ENCODE results near the gene TIMM10B.

DNA sequence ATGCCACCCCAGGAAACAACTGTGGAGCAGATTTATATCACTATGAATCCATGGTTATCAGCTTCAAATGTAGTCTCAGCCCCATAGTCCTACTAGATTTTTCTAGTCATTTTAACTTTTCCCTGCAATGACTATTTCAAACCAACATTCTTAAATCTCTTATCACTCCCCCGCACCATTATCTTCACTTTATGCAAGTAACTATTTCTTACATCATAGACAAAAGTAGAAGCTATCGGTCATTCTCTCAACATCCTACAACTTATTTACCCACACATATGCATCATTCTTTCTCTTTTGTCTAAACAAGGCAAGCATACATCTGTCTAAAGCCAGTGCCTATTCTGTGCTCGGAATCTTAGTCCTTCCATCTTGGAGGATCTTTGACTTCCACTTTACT lies 4.4 kb downstream of the TIMM10B start:
- TF ChIP-seq CTCF (IDR thresholded peaks at IDR 0.05; ENCODE audit: low read length): no peak
- no peak for TF ChIP-seq EZH2phosphoT487 (IDR thresholded peaks at IDR 0.05; ENCODE audit: low read length)
- TF ChIP-seq EZH2 (optimal IDR thresholded peaks at IDR 0.05; ENCODE audit: low read depth, low read length): no peak

Measured in MM.1S (cell line).